ENCODE measurements around the gene SLC30A1.
"Not testable (repeated sequence)": the region's sequence is repeated elsewhere in the genome, so short reads cannot be mapped to it uniquely, and the experiment has no call there.

Gene SLC30A1

GRCh38 chr1:211547710-211548109 is 31.3 kb downstream of the SLC30A1 start:
- no peak for DNase-seq

- DNase-seq: no peak
Measured at GRCh38 chr1:211546543-211546942, 32.4 kb downstream of the SLC30A1 start.

- DNase-seq: no peak
Measured at GRCh38 chr1:211543025-211543424, 35.9 kb downstream of the SLC30A1 start.

- DNase-seq: no peak
Measured at GRCh38 chr1:211541720-211542477, 37.1 kb downstream of the SLC30A1 start.

- DNase-seq: no peak
Measured at GRCh38 chr1:211541278-211541677, 37.7 kb downstream of the SLC30A1 start.

GRCh38 chr1:211540824-211541223 is 38.1 kb downstream of the SLC30A1 start:
- DNase-seq: not testable (repeated sequence)

- DNase-seq: no peak
Measured at GRCh38 chr1:211538287-211538686, 40.7 kb downstream of the SLC30A1 start.

GRCh38 chr1:211537253-211537652 is 41.7 kb downstream of the SLC30A1 start:
- no peak for DNase-seq

- DNase-seq: no peak
Measured at GRCh38 chr1:211536606-211537005, 42.4 kb downstream of the SLC30A1 start.

- no peak for DNase-seq
Measured at GRCh38 chr1:211535346-211535745, 43.6 kb downstream of the SLC30A1 start.

- no peak for DNase-seq
Measured at GRCh38 chr1:211534545-211535291, 44.2 kb downstream of the SLC30A1 start.

- no peak for DNase-seq
Measured at GRCh38 chr1:211532088-211532444, 46.9 kb downstream of the SLC30A1 start.

- DNase-seq: no peak
Measured at GRCh38 chr1:211531194-211532087, 47.5 kb downstream of the SLC30A1 start.

GRCh38 chr1:211530102-211530501 is 48.9 kb downstream of the SLC30A1 start:
- no peak for DNase-seq

GRCh38 chr1:211529453-211529852 is 49.5 kb downstream of the SLC30A1 start:
- no peak for DNase-seq

- no peak for DNase-seq
Measured at GRCh38 chr1:211529011-211529410, 50.0 kb downstream of the SLC30A1 start.

- DNase-seq: no peak
Measured at GRCh38 chr1:211527888-211528287, 51.1 kb downstream of the SLC30A1 start.

GRCh38 chr1:211527006-211527405 is 52.0 kb downstream of the SLC30A1 start:
- no peak for DNase-seq

GRCh38 chr1:211526101-211526500 is 52.9 kb downstream of the SLC30A1 start:
- DNase-seq: no peak

- no peak for DNase-seq
Measured at GRCh38 chr1:211525101-211525676, 53.8 kb downstream of the SLC30A1 start.

- DNase-seq: no peak
Measured at GRCh38 chr1:211524521-211524920, 54.4 kb downstream of the SLC30A1 start.

- no peak for DNase-seq
Measured at GRCh38 chr1:211522804-211523203, 56.2 kb downstream of the SLC30A1 start.

All from NCI-H2029 treated with DMSO at 0.1 percent for 48 hours (cell line).